Measurements from ENCODE around the gene UNC5B. TPM values are rescaled to one million over a fixed set of nuclear protein-coding genes. Genes with fewer than 3 reads are reported as not detected.

The UNC5B gene
- total RNA-seq, 1 experiment from 2014 or later: 0.07 TPM

- BruUV-seq (replicated peaks): no TSS peak
- Mint-ChIP-seq H3K27ac (ENCODE audit: unreplicated experiment) (no peak overlapping the region), H3K4me3 (ENCODE audit: low read depth, unreplicated experiment) (no peak overlapping the region)
These were observed 11.1 kb downstream of the UNC5B start for GRCh38 chr10:71223347-71224058.

DNA sequence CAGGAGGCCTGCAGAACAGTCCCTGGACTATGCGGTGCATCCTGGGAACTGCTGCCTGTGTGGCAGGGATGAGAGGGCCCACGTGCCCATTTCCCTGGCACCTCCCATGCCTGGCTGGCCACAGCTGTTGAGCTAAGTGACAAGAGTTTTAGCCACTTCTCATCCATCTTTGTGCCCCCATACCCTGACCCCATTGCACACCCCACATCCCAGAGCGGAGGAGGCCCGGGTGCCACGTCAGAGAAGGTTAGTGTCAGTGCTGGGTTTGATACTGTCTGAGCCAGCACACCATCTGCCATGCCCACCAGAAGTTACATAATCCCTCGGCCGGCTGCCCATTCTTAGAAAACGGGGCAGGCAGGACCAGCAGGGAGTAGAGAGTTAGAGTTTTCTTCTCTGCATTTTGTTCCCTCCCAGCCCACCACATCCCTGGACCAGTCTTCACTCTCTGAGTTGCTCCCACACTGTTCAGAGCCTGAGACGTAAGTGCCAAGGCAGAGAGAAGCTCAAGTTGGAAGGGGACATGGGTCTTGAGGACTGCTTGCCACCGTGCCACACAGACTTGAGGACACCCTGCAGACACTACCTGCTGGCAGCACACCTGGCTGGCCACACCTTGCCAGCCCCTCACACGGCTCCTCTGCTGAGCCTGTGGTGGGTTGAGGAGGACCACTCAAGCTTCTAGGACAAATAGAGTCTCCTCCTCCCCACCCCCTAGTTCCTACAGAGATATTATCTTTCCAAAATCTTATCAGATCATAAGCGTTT, 13.1 kb downstream of the UNC5B start:
- intact Hi-C loops (cut with micrococcal nuclease; ENCODE audit: unreplicated experiment): no loop called here
- TF ChIP-seq, protein P1, sequence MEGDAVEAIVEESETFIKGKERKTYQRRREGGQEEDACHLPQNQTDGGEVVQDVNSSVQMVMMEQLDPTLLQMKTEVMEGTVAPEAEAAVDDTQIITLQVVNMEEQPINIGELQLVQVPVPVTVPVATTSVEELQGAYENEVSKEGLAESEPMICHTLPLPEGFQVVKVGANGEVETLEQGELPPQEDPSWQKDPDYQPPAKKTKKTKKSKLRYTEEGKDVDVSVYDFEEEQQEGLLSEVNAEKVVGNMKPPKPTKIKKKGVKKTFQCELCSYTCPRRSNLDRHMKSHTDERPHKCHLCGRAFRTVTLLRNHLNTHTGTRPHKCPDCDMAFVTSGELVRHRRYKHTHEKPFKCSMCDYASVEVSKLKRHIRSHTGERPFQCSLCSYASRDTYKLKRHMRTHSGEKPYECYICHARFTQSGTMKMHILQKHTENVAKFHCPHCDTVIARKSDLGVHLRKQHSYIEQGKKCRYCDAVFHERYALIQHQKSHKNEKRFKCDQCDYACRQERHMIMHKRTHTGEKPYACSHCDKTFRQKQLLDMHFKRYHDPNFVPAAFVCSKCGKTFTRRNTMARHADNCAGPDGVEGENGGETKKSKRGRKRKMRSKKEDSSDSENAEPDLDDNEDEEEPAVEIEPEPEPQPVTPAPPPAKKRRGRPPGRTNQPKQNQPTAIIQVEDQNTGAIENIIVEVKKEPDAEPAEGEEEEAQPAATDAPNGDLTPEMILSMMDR (IDR thresholded peaks at IDR 0.05; ENCODE audit: unreplicated experiment): no peak
- DNase-seq: no peak
- H3K4me3 Mint-ChIP-seq (ENCODE audit: low read depth, unreplicated experiment): no peak overlapping the region
- H3K27ac Mint-ChIP-seq (ENCODE audit: unreplicated experiment): no peak overlapping the region
- no peaks in the 10 kb centered on the region for H3K36me3 Mint-ChIP-seq (ENCODE audit: insufficient read depth, unreplicated experiment)
- BruUV-seq (replicated peaks): no TSS peak
- peaks cover 96% of the 10 kb centered on the region for H3K27me3 Mint-ChIP-seq (ENCODE audit: unreplicated experiment)
- no peaks in the 10 kb centered on the region for H3K4me1 Mint-ChIP-seq (ENCODE audit: low read depth, unreplicated experiment)
- CTCF ChIA-PET: no interaction called here
- no peaks in the 10 kb centered on the region for H3K9me3 Mint-ChIP-seq (ENCODE audit: low read depth, unreplicated experiment)

More at GRCh38 chr10:71223347-71224058, 11.1 kb downstream of the UNC5B start:
- no peaks in the 10 kb centered on the region for H3K4me1 Mint-ChIP-seq (ENCODE audit: low read depth, unreplicated experiment)
- H3K27me3 Mint-ChIP-seq (ENCODE audit: unreplicated experiment): peaks cover 96% of the 10 kb centered on the region
- CTCF ChIA-PET: interaction anchor here (0.6 kb wide), 1 partner anchor 46 kb away, joined by 3 read pairs; no protein-coding TSS in a partner anchor
- no peak for DNase-seq
- TF ChIP-seq, protein P1 (IDR thresholded peaks at IDR 0.05; ENCODE audit: unreplicated experiment): no peak
- intact Hi-C loops (cut with micrococcal nuclease; ENCODE audit: unreplicated experiment): no loop called here
- no peaks in the 10 kb centered on the region for H3K9me3 Mint-ChIP-seq (ENCODE audit: low read depth, unreplicated experiment)
- H3K36me3 Mint-ChIP-seq (ENCODE audit: insufficient read depth, unreplicated experiment): no peaks in the 10 kb centered on the region

DNA sequence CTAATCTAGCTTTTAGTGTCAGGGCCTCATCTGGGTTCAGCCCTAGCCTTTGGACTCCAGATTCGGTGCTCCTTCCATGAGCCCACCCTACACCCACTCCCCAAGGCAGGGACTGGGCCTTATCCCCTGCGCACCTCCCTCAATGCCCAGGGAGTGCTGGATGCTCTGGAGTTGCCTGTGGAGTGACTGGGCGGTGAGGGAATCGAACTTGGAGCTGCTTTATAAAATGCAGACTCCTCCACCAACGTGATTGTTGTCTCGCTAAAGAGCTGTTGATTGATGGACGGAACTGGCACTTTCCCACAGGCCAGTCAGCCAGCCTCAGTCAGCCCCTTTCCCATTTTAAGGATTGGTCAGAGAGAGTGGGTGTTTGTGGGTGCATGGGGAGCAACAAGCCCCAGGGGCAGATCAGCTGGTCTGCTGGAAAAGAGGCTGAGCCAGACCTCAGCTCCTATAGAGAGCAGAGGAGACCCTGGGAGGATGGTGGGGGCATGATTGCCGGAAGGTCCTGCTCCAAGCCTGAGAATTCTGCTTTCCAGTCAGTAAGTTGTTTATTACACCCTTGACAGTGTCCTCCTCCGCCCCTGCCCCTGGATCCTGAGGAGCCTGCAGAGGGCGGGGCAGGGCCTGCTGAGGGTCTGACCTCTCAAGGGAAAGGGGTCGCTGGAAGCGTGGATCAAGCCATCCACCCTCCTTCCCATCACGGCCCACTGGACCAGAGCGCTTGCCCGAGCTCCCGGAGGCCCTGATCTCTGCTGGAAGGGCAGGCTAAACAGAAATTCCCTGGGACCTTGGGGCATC, 16.7 kb downstream of the UNC5B start:
- Mint-ChIP-seq H3K27me3 (ENCODE audit: unreplicated experiment) (peaks cover 97% of the 10 kb centered on the region), H3K27ac (ENCODE audit: unreplicated experiment) (no peak overlapping the region), H3K4me1 (ENCODE audit: low read depth, unreplicated experiment) (no peaks in the 10 kb centered on the region), H3K4me3 (ENCODE audit: low read depth, unreplicated experiment) (no peak overlapping the region), H3K9me3 (ENCODE audit: low read depth, unreplicated experiment) (no peaks in the 10 kb centered on the region), H3K36me3 (ENCODE audit: insufficient read depth, unreplicated experiment) (no peaks in the 10 kb centered on the region)
- no TSS peak for BruUV-seq (replicated peaks)
- intact Hi-C loops (cut with micrococcal nuclease; ENCODE audit: unreplicated experiment): no loop called here
- TF ChIP-seq, protein P1 (IDR thresholded peaks at IDR 0.05; ENCODE audit: unreplicated experiment): no peak
- CTCF ChIA-PET: interaction anchor here (0.5 kb wide), 1 partner anchor 313 kb away, joined by 3 read pairs; no protein-coding TSS in a partner anchor
- no peak for DNase-seq
